ENCODE results near the gene SHISA9. TPM values are rescaled to one million over a fixed set of nuclear protein-coding genes. Genes with fewer than 3 reads are reported as not detected.

Gene SHISA9
- total RNA-seq, 1 donor from 2014 or later = 5.3 TPM

DNA sequence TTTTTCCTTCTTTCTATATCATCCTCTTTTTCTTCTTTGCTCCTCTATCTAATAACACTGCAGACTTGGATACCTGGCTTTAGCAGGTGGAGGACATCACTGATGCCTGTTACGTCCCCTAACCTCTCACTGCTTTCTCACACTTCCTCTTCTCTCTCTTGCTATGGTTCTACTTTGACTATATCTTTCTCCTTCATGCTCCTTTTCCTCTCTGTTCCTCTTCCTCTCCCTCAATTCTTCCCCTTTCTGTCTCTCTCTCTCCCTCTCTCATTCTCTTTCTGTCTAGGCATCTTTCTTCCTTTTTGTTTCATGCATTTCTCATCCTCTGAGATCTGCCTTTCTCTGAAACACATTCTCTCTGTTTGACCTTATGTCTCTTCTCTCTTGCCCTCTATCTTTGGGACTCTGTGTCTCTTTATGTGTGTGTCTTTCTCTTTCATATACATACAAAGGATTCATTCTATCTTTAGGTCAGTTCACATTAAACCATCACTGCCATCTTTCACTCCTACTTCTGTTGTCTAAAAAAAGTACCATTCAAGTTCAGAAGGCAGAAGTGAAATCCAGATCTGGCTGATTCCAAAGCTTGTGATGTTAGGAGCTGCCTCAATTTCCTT is 353.7 kb downstream of the SHISA9 start:
- Mint-ChIP-seq H3K9me3 (no peaks in the 10 kb centered on the region), H3K4me1 (ENCODE audit: unreplicated experiment) (no peaks in the 10 kb centered on the region), H3K4me3 (no peak overlapping the region), H3K27ac (no peak overlapping the region), H3K27me3 (no peaks in the 10 kb centered on the region), H3K36me3 (no peaks in the 10 kb centered on the region)
- no peak for DNase-seq (ENCODE audit: extremely low spot score, unreplicated experiment)
- TF ChIP-seq, protein P1, sequence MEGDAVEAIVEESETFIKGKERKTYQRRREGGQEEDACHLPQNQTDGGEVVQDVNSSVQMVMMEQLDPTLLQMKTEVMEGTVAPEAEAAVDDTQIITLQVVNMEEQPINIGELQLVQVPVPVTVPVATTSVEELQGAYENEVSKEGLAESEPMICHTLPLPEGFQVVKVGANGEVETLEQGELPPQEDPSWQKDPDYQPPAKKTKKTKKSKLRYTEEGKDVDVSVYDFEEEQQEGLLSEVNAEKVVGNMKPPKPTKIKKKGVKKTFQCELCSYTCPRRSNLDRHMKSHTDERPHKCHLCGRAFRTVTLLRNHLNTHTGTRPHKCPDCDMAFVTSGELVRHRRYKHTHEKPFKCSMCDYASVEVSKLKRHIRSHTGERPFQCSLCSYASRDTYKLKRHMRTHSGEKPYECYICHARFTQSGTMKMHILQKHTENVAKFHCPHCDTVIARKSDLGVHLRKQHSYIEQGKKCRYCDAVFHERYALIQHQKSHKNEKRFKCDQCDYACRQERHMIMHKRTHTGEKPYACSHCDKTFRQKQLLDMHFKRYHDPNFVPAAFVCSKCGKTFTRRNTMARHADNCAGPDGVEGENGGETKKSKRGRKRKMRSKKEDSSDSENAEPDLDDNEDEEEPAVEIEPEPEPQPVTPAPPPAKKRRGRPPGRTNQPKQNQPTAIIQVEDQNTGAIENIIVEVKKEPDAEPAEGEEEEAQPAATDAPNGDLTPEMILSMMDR (conservative IDR thresholded peaks at IDR 0.05) = no peak

DNA sequence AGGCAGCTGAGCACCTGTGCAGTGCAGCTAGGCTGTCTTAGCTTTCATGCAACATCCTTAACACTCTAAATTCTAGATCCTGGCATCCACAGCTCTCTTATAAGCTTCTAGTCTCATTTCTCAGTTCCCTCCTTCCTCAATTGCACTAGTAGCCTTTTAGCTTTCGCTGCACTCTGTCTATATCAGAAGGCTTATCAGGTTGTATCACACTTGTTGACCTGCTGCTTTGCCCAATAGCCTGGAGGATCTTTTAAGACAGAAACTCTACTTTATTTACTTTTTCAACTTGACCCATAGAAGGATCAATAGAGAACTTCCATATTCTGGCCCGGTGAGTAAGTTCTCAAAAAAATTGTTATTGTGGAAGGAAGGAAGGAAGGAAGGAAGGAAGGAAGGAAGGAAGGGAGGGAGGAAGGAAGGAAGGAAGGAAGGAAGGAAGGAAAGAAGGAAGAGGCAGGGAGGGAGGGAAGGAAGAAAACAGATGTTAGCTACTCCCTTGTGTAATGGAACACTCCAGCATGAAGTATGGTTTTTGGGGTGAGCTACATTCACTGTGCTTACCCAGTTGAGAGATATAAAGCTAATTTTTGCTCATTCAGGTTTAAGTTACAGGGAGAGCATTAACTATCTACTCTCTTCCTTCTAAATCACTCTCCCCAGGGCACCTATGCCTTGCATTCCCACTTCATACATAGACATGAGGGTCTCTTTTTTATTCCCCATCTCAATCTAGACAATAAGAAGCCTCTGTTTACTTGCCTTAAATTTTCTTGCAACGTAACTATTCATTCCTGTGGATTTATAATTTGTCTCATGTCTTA is 361.1 kb downstream of the SHISA9 start:
- Mint-ChIP-seq H3K36me3 (no peaks in the 10 kb centered on the region), H3K27ac (no peak overlapping the region), H3K4me1 (ENCODE audit: unreplicated experiment) (no peaks in the 10 kb centered on the region), H3K9me3 (no peaks in the 10 kb centered on the region), H3K4me3 (no peak overlapping the region), H3K27me3 (peaks cover 13% of the 10 kb centered on the region)
- no peak for DNase-seq (ENCODE audit: extremely low spot score, unreplicated experiment)
- TF ChIP-seq, protein P1 (conservative IDR thresholded peaks at IDR 0.05) = no peak

DNA sequence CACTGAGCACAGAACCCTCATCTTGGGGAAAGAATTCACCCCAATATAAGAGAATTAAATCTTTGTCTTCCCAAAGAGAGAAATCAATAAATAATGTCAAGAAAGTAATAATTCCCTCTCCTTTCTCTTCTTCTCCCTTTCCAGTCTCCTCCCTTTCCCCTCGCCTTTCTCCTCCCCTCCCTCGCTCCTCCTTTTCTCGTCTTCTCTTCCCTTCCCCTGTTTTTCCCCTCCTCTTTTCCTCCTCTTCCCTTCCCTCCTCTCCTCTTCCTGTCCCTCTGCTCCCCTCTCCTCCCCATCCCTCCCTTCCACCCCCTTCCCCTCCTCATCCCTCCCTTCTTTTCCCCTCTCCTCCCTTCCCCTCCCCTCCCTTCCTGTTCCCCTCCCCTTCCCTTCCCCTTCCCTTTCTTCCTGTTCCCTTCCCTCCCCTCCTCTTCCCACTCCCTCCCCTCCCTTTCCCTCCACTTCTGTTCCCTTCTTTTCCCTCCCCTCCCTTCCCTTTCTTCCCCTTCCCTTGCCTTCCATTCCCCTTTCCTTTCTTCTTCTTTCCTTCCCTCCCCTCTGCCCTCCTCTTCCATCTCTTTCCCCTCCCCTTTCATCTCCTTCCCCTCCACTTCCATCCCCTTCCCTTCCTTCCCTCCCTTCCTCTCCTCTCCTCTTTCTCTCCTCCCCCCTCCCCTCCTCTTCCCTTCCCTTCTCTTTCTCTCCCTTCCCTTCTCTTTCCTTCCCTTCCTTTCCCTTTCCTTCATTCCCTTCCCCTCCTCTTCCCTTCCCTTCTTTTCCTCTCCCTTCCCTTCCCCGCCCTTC is 363.6 kb downstream of the SHISA9 start:
- Mint-ChIP-seq H3K4me1 (ENCODE audit: unreplicated experiment) (no peaks in the 10 kb centered on the region), H3K36me3 (no peaks in the 10 kb centered on the region), H3K4me3 (no peak overlapping the region), H3K9me3 (no peaks in the 10 kb centered on the region), H3K27ac (no peak overlapping the region), H3K27me3 (peaks cover 15% of the 10 kb centered on the region)
- DNase-seq (ENCODE audit: extremely low spot score, unreplicated experiment) = no peak
- TF ChIP-seq, protein P1 (conservative IDR thresholded peaks at IDR 0.05) = no peak

DNA sequence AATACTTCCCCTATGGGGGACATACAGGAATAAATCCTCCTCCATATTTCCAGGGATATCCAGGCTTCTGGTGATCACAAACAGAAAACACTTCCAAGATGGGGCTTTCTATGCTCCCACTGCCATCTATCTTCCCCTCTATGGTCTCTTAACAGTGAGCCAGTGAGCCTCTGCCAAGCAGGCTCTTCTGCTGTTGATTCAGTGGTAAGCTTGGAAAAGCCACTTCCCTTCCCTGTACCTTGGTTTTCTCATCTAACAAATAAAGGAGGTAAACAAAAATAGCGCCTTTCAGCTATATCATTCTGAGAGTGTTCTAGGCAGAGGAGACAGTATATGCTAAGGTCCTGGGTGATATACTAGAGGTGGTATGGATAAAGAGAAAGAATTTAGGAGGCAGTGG is 368.0 kb downstream of the SHISA9 start:
- no peaks in the 10 kb centered on the region for H3K36me3 Mint-ChIP-seq
- H3K27me3 Mint-ChIP-seq = peaks cover 15% of the 10 kb centered on the region
- H3K9me3 Mint-ChIP-seq = no peaks in the 10 kb centered on the region
- H3K4me1 Mint-ChIP-seq (ENCODE audit: unreplicated experiment) = no peaks in the 10 kb centered on the region
- no peak for DNase-seq (ENCODE audit: extremely low spot score, unreplicated experiment)
- no peak overlapping the region for H3K27ac Mint-ChIP-seq
- H3K4me3 Mint-ChIP-seq = no peak overlapping the region
- TF ChIP-seq, protein P1 (conservative IDR thresholded peaks at IDR 0.05) = no peak

DNA sequence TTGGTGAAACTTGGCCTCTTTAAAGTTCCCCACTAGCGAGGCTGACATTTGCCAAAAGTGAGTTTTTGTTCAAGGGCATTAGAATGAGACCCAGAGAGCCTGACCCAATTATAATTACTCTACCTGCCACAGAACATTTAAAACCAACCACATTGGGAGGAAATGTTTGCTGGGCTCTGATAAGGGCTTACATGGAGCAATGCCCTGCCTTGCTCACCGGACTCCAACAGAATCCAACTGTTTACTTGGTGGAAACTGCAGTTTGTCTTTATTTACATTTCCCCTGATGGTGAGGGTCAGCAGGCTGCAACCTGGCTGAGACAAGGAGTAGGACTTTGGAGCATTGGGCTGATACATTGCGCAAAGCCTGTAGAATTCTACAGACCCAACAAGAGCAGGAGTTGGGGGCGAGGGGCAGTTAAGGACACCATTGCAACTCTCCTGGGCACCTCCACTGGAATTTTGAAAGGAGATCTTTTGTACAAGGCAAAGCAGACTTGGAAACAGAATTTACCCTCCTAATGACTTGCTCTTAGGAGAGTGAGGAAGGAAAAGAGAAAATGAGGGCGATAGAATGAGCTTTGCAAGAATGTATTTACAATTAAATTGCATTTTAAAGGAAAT is 368.6 kb downstream of the SHISA9 start:
- no peaks in the 10 kb centered on the region for H3K4me1 Mint-ChIP-seq (ENCODE audit: unreplicated experiment)
- no peak for DNase-seq (ENCODE audit: extremely low spot score, unreplicated experiment)

More for the DNA sequence above, 368.6 kb downstream of the SHISA9 start:
- Mint-ChIP-seq H3K9me3 (no peaks in the 10 kb centered on the region), H3K27me3 (peaks cover 15% of the 10 kb centered on the region), H3K4me3 (no peak overlapping the region), H3K36me3 (no peaks in the 10 kb centered on the region), H3K27ac (no peak overlapping the region)
- TF ChIP-seq, protein P1 (conservative IDR thresholded peaks at IDR 0.05) = no peak

Measured in type B pancreatic cell (in vitro differentiated cells).